GM12878 (cell line): ENCODE data around the gene RAN. TPM values are rescaled to one million over a fixed set of nuclear protein-coding genes. Genes with fewer than 3 reads are reported as not detected.

Experiments
- ATAC-seq: fragments of 200-7000 bp; cut with Tn5 transposase; 3 replicates; pipeline ENCODE4 v1.9.1; 2020; ENCODE audit warnings: mild to moderate bottlenecking, moderate library complexity
- BruUV-seq: library from RNA; stranded (reverse); fragments of 400-500 nt; replicated peaks from 2 replicates; lab custom pipeline; 2021; lab: Mats Ljungman, UMichigan
- CTCF ChIA-PET: fragments of 300-600 bp; sonication (Branson Sonifier 250); formaldehyde crosslinking; extraction: SDS; loops from one replicate; lab custom pipeline; 2021; ENCODE audit warnings: inconsistent platforms; lab: Yijun Ruan, JAX
- POLR2A ChIA-PET: fragments of 350-600 bp; formaldehyde crosslinking; extraction: SDS; loops from one replicate; lab custom pipeline; 2021; ENCODE audit warnings: inconsistent platforms; lab: Charles Lee
- RAD21 ChIA-PET: fragments of 300-600 bp; sonication (Branson Sonifier 250); formaldehyde crosslinking; loops from one replicate; lab custom pipeline; 2023; ENCODE audit warnings: antibody characterized with exemption; ENCODE audit not compliant: unreplicated experiment; lab: Charles Lee
- SMC1A ChIA-PET: fragments of 300-600 bp; sonication (Branson Sonifier 250); formaldehyde crosslinking; loops from one replicate; lab custom pipeline; 2023; ENCODE audit not compliant: unreplicated experiment, uncharacterized antibody; lab: Charles Lee
- DNase-seq: peaks from one replicate; pipeline ENCODE4 v3.0.0-alpha.2; 2011; ENCODE audit warnings: low read depth, low spot score
- FAIRE-seq: peaks from 3 replicates; lab custom pipeline; 2011; peaks lifted over from hg19 to GRCh38; lab: Jason Lieb, UNC
- H2AFZ ChIP-seq: 2 replicates; pipeline ENCODE4 v1.6.0; 2011; ENCODE audit warnings: low read depth, low read length, control low read depth; ENCODE audit not compliant: control insufficient read depth
- H3K27ac ChIP-seq: 2 replicates; pipeline ENCODE4 v1.5.1; 2011; ENCODE audit warnings: control low read depth; ENCODE audit not compliant: control insufficient read depth, insufficient read depth
- H3K27me3 ChIP-seq, 2 experiments: replicated peaks in 1 of 2; 2 replicates each; pipeline versions ENCODE4 v1.6.0 to v1.6.1; 2011; ENCODE audit warnings: low read length in 1 of 2; ENCODE audit not compliant: control insufficient read depth in 2 of 2, insufficient read depth in 2 of 2
- H3K36me3 ChIP-seq, 2 experiments: 2 replicates each; pipeline ENCODE4 v1.5.1; 2011; ENCODE audit warnings: low read length in 1 of 2; ENCODE audit not compliant: control insufficient read depth in 2 of 2, insufficient read depth in 2 of 2
- H3K4me1 ChIP-seq: 2 replicates; pipeline ENCODE4 v1.6.1; 2011; ENCODE audit warnings: mild to moderate bottlenecking, low read length, moderate library complexity, mixed read lengths; ENCODE audit not compliant: control insufficient read depth, insufficient read depth
- H3K4me2 ChIP-seq: 2 replicates; pipeline ENCODE4 v1.6.0; 2011; ENCODE audit warnings: control low read depth; ENCODE audit not compliant: control insufficient read depth, insufficient read depth
- H3K4me3 ChIP-seq: fragments of 200-600 bp; sonication (generic); 2 replicates; pipeline ENCODE4 v1.5.1; 2016
- H3K79me2 ChIP-seq: 2 replicates; pipeline ENCODE4 v1.6.0; 2011; ENCODE audit warnings: low read length; ENCODE audit not compliant: control insufficient read depth, insufficient read depth
- H3K9ac ChIP-seq: 2 replicates; pipeline ENCODE4 v1.8.0; 2011; ENCODE audit warnings: low read length, control low read depth, mixed read lengths; ENCODE audit not compliant: control insufficient read depth, insufficient read depth
- H3K9me3 ChIP-seq: replicated peaks from 3 replicates; pipeline ENCODE4 v1.5.1; 2011; ENCODE audit warnings: mild to moderate bottlenecking, low read length; ENCODE audit not compliant: control insufficient read depth, insufficient read depth
- H4K20me1 ChIP-seq: 2 replicates; pipeline ENCODE4 v1.6.0; 2011; ENCODE audit not compliant: control insufficient read depth, insufficient read depth
- ASH2L ChIP-seq: fragments of 300-600, 200-600 bp; sonication (generic); IDR thresholded peaks from 2 replicates; pipeline ENCODE4 v1.6.1; 2017; ENCODE audit warnings: low read depth, mild to moderate bottlenecking, borderline replicate concordance
- BHLHE40 ChIP-seq, 2 experiments: fragments of 450-650 bp in 1 of 2; IDR thresholded peaks; 2 replicates each; pipeline ENCODE4 v1.6.1; 2011 to 2017; ENCODE audit warnings: low read depth in 2 of 2, borderline replicate concordance in 1 of 2, improper control_type of control experiment in 1 of 2, low read length in 1 of 2, mild to moderate bottlenecking in 1 of 2
- BMI1 ChIP-seq: fragments of 450-650 bp; IDR thresholded peaks from 2 replicates; pipeline ENCODE4 v1.6.1; 2016; ENCODE audit warnings: mild to moderate bottlenecking, moderate library complexity, borderline replicate concordance
- CEBPB ChIP-seq, 2 experiments: fragments of 150-350 bp in 1 of 2; IDR thresholded peaks; 2 replicates each; pipeline ENCODE4 v1.6.1; 2012 to 2014; ENCODE audit warnings: low read depth in 2 of 2, low read length in 2 of 2, borderline replicate concordance in 1 of 2, inconsistent platforms in 1 of 2
- CHD4 ChIP-seq: fragments of 200-600 bp; sonication (generic); IDR thresholded peaks from 2 replicates; pipeline ENCODE4 v1.6.1; 2016; ENCODE audit warnings: mild to moderate bottlenecking
- LARP7 ChIP-seq: fragments of 450-650 bp; IDR thresholded peaks from 2 replicates; pipeline ENCODE4 v1.6.1; 2017; ENCODE audit warnings: mild to moderate bottlenecking
- MYB ChIP-seq: fragments of 150-350 bp; IDR thresholded peaks from 2 replicates; pipeline ENCODE4 v1.6.1; 2014; ENCODE audit warnings: mild to moderate bottlenecking, low read depth, low read length, borderline replicate concordance
- NRF1 ChIP-seq: conservative IDR thresholded peaks from 2 replicates; pipeline ENCODE4 v1.6.1; 2011; ENCODE audit warnings: mild to moderate bottlenecking, low read depth, low read length, improper control_type of control experiment
- PAX5 ChIP-seq: IDR thresholded peaks from 2 replicates; pipeline ENCODE4 v1.6.1; 2011; ENCODE audit warnings: low read depth, low read length, borderline replicate concordance
- RBBP5 ChIP-seq: fragments of 200-600 bp; sonication (generic); conservative IDR thresholded peaks from 2 replicates; pipeline ENCODE4 v1.6.1; 2016
- SMARCA5 ChIP-seq: fragments of 450-650 bp; IDR thresholded peaks from 2 replicates; pipeline ENCODE4 v1.6.1; 2017; ENCODE audit warnings: mild to moderate bottlenecking
- SMC3 ChIP-seq: IDR thresholded peaks from 2 replicates; pipeline ENCODE4 v1.6.1; 2011; ENCODE audit warnings: low read length, improper control_type of control experiment, borderline replicate concordance
- TAF1 ChIP-seq: IDR thresholded peaks from 2 replicates; pipeline ENCODE4 v1.6.1; 2011; ENCODE audit warnings: mild to moderate bottlenecking, low read depth, low read length, borderline replicate concordance
- YBX1 ChIP-seq: fragments of 450-650 bp; IDR thresholded peaks from 2 replicates; pipeline ENCODE4 v1.6.1; 2016; ENCODE audit warnings: antibody characterized with exemption
- WGBS: methylation state at CpG from one replicate; pipeline ENCODE4 v1.1.6; 2016; ENCODE audit warnings: low lambda C conversion rate; ENCODE audit not compliant: insufficient replicate concordance, insufficient coverage; ENCODE audit errors: missing lambda C conversion rate; 5-methylcytosine and 5-hydroxymethylcytosine counted together
- in situ Hi-C: fragments of 300-500 bp; cut with MboI; formaldehyde crosslinking; loops from 9 replicates; pipeline ENCODE4 v1.14.3; 2018; ENCODE audit warnings: mixed read lengths
- intact Hi-C: fragments of 100-400 bp; cut with micrococcal nuclease; formaldehyde crosslinking; loops from one replicate; pipeline ENCODE4 v1.14.2; 2022; ENCODE audit not compliant: unreplicated experiment
- polyA plus RNA-seq, 11 experiments: library from polyadenylated mRNA; depleted of rRNA in 4 of 11; unstranded in 6 of 11; stranded (reverse) in 5 of 11; fragments of >200 nt; fragmentation: Nextera tagmentation in 4 of 11; fragmentation: Illumina TruSeq in 1 of 11; extraction: Ambion mirVana in 4 of 11; extraction: Trizol in 1 of 11; gene quantifications; 1 replicate in 1 of 11; 2 replicates in 10 of 11; pipeline versions ENCODE4 v1.2.1 to v1.2.3, GENCODE V29; 2011 to 2016; ENCODE audit warnings: inconsistent platforms in 2 of 11, missing spikeins in 2 of 11, low read depth in 1 of 11
- total RNA-seq, 4 experiments: library from RNA; depleted of rRNA in 3 of 4; stranded (reverse); fragments of >200 nt in 3 of 4; fragmentation: Illumina TruSeq in 1 of 4; extraction: Trizol in 1 of 4; gene quantifications; 2 replicates each; pipeline versions ENCODE4 v1.2.1 to v1.2.3, GENCODE V29; 2013 to 2021
- TF ChIP-seq, protein P1 (sequence below): fragments of 450-650 bp; IDR thresholded peaks from 2 replicates; pipeline ENCODE4 v1.6.1; 2017; ENCODE audit warnings: mild to moderate bottlenecking, moderate library complexity
- TF ChIP-seq, protein P2 (sequence below): IDR thresholded peaks from 2 replicates; pipeline ENCODE4 v1.6.1; 2011; ENCODE audit warnings: low read depth, mild to moderate bottlenecking, low read length, moderate library complexity, borderline replicate concordance; ENCODE audit errors: extremely low read depth

RAN gene
- total and polyA plus RNA-seq, 10 of the 15 experiments (the other 5 are each of a cell fraction or from before 2014, with no cell fraction given) = 1,598 to 3,769 (median 2,845) TPM

DNA sequence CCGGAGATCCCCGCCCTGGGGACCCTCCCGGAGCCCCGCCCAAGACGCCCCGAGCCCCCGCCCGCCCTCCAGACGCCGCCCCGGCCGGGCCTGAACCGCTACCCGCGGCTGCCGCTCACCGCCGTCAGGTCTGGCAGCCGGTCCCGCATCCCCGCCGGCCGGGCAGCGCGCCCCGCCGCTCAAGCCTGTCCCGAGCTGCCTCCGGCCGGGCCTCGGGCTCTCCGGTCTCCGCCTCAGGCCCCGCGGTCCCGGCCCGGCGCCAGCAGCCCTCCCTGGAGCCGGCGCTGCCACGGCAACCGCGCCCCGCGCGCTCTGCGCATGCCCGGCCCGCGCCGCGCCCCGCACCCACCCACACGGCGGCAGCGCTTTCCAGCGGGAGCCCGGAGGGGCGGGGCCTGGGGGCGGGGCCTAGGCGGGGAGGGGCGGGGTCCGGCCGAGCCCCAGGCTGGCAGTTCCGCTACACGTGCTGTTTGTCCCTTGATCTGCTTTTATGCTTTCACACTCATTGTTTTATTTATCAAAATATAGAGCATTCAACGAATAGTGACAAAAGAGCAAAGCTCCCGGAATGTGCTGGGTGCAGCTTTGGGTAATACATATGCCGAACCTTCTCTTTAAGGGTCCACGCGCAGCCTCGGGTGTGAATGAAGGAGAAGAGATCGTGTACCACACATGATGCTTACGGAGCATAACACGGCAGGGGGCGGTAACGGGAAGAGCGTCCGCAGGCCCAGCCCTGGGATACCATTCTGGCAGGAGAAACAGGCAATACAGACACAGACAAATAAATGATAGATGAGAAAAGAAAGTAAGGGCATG is 32.7 kb upstream of the RAN start, which contains the start of gene STX2 (continued):
- TF ChIP-seq LARP7 (peak; percentile 52; the same call in 1 of the 2 replicates), NRF1 (peak; percentile 62), ASH2L (no peak), BMI1 (no peak), BHLHE40 (IDR thresholded peaks at IDR 0.05; ENCODE audit: borderline replicate concordance in 1 of 2, low read depth in 2 of 2, low read length in 1 of 2) (peak; percentile 62 to 72; a peak in 3 of 4 replicates)

DNA sequence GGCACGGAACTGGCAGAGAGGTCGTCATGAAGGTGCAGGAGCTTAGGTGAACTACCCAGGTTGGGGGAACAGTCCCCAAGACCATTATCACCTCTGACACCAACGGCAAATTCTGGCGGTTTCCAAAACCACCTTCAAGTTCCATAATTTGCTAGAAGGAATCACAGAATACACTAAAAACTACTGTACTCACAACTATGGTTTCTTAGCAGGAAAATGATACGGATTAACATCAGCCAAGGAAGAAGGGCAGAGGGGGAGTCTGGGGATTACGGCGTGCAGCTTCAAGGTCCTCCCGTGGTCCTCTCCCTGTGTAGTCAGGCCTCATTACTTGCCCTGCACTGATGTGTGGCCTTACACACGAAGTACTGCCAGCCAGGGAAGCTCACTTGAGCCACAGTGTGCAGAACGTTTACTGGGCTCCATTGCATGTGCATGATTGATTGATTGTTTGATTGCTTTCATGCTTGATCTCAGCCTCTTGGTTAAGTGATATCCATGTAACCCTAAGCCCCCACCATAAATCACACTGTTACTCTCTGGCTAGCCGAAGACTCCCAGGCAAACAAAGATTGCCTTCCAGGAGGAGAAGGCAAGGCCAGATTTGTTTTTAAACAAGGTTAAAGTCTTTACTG is 32.0 kb upstream of the RAN start:
- intact Hi-C loops (loop anchor here (5.0 kb wide), 1 partner anchor 32 kb away; the partner anchor contains the start of gene RAN), in situ Hi-C loops (no loop called here)
- ChIA-PET POLR2A (no interaction called here), CTCF (interaction anchor here (1.0 kb wide), 1 partner anchor 31 kb away, joined by 4 read pairs; no protein-coding TSS in a partner anchor), SMC1A (no interaction called here), RAD21 (no interaction called here)
- Histone ChIP-seq H3K27me3 (no peaks in the 10 kb centered on the region), H3K4me1 (peaks cover 5% of the 10 kb centered on the region), H3K4me2 (peak overlapping the region; percentile 78), H3K79me2 (peaks cover 5% of the 10 kb centered on the region), H4K20me1 (no peaks in the 10 kb centered on the region), H3K9ac (no peak overlapping the region), H3K36me3 (no peaks in the 10 kb centered on the region), H3K4me3 (peak overlapping the region; percentile 65; the same call in 1 of the 2 replicates), H3K27ac (no peak overlapping the region), H3K9me3 (no peaks in the 10 kb centered on the region), H2AFZ (peak overlapping the region; percentile 80)
- no TSS peak for BruUV-seq
- 74% methylated on average over 11 of the region's 11 CpGs for WGBS
- DNase-seq (no peak), FAIRE-seq (no peak), ATAC-seq (no peak)
- TF ChIP-seq TAF1 (no peak), YBX1 (no peak), CEBPB (IDR thresholded peaks at IDR 0.05; ENCODE audit: borderline replicate concordance in 1 of 2, low read depth in 2 of 2, low read length in 2 of 2) (no peak), CHD4 (no peak), PAX5 (no peak), MYB (no peak), SMARCA5 (no peak), SMC3 (no peak), RBBP5 (no peak), NRF1 (no peak)
- TF ChIP-seq, protein P1, sequence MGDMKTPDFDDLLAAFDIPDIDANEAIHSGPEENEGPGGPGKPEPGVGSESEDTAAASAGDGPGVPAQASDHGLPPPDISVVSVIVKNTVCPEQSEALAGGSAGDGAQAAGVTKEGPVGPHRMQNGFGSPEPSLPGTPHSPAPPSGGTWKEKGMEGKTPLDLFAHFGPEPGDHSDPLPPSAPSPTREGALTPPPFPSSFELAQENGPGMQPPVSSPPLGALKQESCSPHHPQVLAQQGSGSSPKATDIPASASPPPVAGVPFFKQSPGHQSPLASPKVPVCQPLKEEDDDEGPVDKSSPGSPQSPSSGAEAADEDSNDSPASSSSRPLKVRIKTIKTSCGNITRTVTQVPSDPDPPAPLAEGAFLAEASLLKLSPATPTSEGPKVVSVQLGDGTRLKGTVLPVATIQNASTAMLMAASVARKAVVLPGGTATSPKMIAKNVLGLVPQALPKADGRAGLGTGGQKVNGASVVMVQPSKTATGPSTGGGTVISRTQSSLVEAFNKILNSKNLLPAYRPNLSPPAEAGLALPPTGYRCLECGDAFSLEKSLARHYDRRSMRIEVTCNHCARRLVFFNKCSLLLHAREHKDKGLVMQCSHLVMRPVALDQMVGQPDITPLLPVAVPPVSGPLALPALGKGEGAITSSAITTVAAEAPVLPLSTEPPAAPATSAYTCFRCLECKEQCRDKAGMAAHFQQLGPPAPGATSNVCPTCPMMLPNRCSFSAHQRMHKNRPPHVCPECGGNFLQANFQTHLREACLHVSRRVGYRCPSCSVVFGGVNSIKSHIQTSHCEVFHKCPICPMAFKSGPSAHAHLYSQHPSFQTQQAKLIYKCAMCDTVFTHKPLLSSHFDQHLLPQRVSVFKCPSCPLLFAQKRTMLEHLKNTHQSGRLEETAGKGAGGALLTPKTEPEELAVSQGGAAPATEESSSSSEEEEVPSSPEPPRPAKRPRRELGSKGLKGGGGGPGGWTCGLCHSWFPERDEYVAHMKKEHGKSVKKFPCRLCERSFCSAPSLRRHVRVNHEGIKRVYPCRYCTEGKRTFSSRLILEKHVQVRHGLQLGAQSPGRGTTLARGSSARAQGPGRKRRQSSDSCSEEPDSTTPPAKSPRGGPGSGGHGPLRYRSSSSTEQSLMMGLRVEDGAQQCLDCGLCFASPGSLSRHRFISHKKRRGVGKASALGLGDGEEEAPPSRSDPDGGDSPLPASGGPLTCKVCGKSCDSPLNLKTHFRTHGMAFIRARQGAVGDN = no peak
- TF ChIP-seq, protein P2, sequence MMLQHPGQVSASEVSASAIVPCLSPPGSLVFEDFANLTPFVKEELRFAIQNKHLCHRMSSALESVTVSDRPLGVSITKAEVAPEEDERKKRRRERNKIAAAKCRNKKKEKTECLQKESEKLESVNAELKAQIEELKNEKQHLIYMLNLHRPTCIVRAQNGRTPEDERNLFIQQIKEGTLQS = no peak
